ENCODE results near the gene OR2F2.

OR2F2 gene

GRCh38 chr7:143910473-143911248 lies 24.4 kb upstream of the OR2F2 start:
- H3K36me3 ChIP-seq (ENCODE audit: control insufficient read depth, insufficient read depth, low read length) = no peaks in the 10 kb centered on the region

GRCh38 chr7:143913945-143914615 lies 21.0 kb upstream of the OR2F2 start:
- Histone ChIP-seq H3K36me3 (ENCODE audit: control insufficient read depth, insufficient read depth, low read length) (no peaks in the 10 kb centered on the region), H3K4me2 (ENCODE audit: low read length) (no peak overlapping the region), H3K4me1 (no peaks in the 10 kb centered on the region), H2AFZ (no peak overlapping the region), H3K9ac (no peak overlapping the region), H3K4me3 (ENCODE audit: low read depth, low read length) (no peak overlapping the region), H3K27me3 (ENCODE audit: control insufficient read depth, insufficient read depth, low read length) (no peaks in the 10 kb centered on the region), H3K79me2 (no peaks in the 10 kb centered on the region), H3K9me3 (ENCODE audit: control insufficient read depth, low read length) (no peaks in the 10 kb centered on the region), H3K27ac (no peak overlapping the region)
- TF ChIP-seq CTCF (IDR thresholded peaks at IDR 0.05) = no peak

More at GRCh38 chr7:143910473-143911248, 24.4 kb upstream of the OR2F2 start:
- no peak overlapping the region for H3K9ac ChIP-seq
- H3K79me2 ChIP-seq = no peaks in the 10 kb centered on the region
- no peaks in the 10 kb centered on the region for H3K4me1 ChIP-seq
- no peaks in the 10 kb centered on the region for H3K27me3 ChIP-seq (ENCODE audit: control insufficient read depth, insufficient read depth, low read length)
- no peak overlapping the region for H3K4me3 ChIP-seq (ENCODE audit: low read depth, low read length)
- TF ChIP-seq CTCF (IDR thresholded peaks at IDR 0.05) = no peak
- no peak overlapping the region for H2AFZ ChIP-seq
- no peaks in the 10 kb centered on the region for H3K9me3 ChIP-seq (ENCODE audit: control insufficient read depth, low read length)
- H3K4me2 ChIP-seq (ENCODE audit: low read length) = no peak overlapping the region
- no peak overlapping the region for H3K27ac ChIP-seq

- H2AFZ ChIP-seq = no peak overlapping the region
- no peaks in the 10 kb centered on the region for H3K9me3 ChIP-seq (ENCODE audit: control insufficient read depth, low read length)
- no peaks in the 10 kb centered on the region for H3K79me2 ChIP-seq
- H3K27ac ChIP-seq = no peak overlapping the region
- H3K9ac ChIP-seq = no peak overlapping the region
- H3K4me2 ChIP-seq (ENCODE audit: low read length) = no peak overlapping the region
- H3K4me1 ChIP-seq = no peaks in the 10 kb centered on the region
- no peak for TF ChIP-seq CTCF (IDR thresholded peaks at IDR 0.05)
- no peak overlapping the region for H3K4me3 ChIP-seq (ENCODE audit: low read depth, low read length)
- no peaks in the 10 kb centered on the region for H3K36me3 ChIP-seq (ENCODE audit: control insufficient read depth, insufficient read depth, low read length)
- H3K27me3 ChIP-seq (ENCODE audit: control insufficient read depth, insufficient read depth, low read length) = no peaks in the 10 kb centered on the region
These were observed 19.9 kb upstream of the OR2F2 start for GRCh38 chr7:143914938-143915652.

- no peaks in the 10 kb centered on the region for H3K27me3 ChIP-seq (ENCODE audit: control insufficient read depth, insufficient read depth, low read length)
- no peak for TF ChIP-seq CTCF (IDR thresholded peaks at IDR 0.05)
- H3K27ac ChIP-seq = no peak overlapping the region
- H3K9ac ChIP-seq = no peak overlapping the region
- H3K4me2 ChIP-seq (ENCODE audit: low read length) = no peak overlapping the region
- no peaks in the 10 kb centered on the region for H3K79me2 ChIP-seq
- H3K36me3 ChIP-seq (ENCODE audit: control insufficient read depth, insufficient read depth, low read length) = no peaks in the 10 kb centered on the region
- peak overlapping the region; percentile 18 for H2AFZ ChIP-seq
- H3K4me1 ChIP-seq = no peaks in the 10 kb centered on the region
- no peak overlapping the region for H3K4me3 ChIP-seq (ENCODE audit: low read depth, low read length)
- no peaks in the 10 kb centered on the region for H3K9me3 ChIP-seq (ENCODE audit: control insufficient read depth, low read length)
These were observed 10.2 kb upstream of the OR2F2 start for GRCh38 chr7:143924851-143925250.

Data from parathyroid adenoma (tissue), 2 donors.